HG03175 (cell line): ENCODE data around the gene MTHFSD.

Experiments
- ATAC-seq: cut with Tn5 transposase; IDR thresholded peaks from one replicate; pipeline ENCODE4 v1.9.1; 2021; ENCODE audit warnings: mild to moderate bottlenecking, moderate library complexity; ENCODE audit not compliant: unreplicated experiment

MTHFSD gene

DNA sequence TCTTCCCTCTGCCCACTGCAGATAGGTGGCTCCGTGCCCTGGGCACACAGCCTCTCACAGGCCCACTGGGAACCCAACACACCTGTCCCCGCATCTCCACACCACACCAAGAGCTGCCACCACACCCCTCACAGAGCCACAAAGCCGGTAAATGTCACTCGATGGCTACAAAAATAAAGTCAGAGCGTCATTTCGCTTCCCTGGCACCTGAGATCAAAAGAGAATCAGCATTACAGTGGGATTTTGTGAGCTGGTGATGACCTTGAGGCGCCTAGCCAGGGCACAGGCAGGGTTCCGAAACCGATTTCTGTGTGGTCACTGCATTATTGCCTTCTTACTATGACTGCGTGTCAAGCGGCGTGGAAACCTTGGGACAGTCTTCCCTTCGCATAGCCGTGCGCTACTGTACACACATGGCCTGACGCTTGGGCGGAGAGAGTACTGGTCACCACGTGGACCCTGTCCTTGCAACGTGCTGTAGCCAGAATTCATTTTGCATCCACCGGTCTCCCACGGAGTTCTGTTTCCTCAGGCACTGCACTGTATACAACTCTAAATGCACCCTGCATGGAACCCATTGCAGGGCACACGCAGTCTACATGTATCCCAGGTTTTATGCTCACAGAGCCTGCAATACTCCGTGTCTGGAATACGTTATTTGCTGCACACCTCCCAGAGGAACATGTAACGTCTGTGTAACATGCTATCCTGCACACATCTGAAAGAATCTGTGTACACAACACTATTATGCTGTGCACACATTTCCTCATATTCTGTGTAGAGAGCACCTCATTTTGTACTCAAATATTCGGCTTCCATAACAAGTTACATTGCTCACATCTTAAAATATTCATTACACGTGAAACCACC is 50.5 kb downstream of the MTHFSD start:
- no peak for ATAC-seq

DNA sequence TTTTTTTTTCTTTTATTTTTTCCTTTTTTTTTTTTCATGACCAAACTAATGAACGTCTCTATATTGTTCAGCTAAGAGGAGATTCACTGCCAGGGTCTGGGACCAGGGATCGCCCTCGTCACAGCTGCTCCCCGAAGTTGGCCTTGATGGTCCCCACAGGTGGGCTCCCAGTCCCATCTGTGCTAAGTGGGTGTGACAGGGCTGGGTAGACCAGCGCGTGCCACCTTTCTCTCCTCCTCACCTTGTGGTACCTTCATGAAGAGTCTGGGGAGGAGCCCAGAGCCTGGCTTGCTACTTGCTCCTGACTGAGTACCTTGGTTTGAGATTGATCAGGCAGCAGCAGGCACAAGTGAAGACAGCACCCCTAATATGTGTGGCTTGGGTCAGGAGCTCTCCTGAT is 51.2 kb downstream of the MTHFSD start:
- no peak for ATAC-seq

DNA sequence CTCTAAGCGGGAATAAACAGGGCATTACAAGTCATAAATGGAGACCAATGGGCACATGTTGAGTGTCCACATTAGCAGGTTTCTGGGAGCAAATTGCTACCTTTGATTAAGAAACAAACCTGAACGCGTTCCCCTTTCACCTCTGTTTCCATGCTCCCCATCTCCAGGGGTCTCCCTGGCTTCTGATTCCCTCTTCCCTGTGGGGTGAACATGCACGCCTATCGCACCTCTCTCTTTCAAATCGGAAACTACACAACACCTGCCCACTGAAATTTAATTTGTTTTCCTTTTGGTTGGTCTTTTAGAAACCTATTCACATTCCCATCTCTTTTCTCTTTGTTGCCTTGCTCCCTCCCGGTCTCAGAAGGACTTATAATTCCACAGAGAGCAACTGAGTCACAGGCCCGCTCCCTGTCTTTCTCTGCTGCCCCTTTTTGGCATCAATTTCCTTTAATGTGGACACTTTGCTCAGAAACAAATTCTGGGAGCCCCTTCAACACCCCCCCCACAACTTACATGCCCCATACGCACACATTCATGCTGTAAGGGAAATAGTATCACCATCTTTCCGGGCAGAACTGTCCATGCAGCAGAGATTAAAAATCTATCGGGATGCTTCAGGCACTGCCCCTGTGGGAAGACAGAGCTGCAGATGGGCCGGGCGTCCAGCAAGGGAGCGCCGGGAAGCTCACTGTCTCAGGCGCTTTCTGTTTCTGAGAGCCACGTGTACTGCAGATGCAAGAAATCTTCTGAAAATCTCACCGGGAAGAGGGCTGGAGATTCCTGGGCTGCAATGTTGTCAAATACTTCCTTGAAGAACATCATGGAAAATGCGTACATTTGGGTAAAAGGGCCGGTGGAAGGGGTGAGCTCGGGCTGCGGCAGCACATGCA is 51.9 kb downstream of the MTHFSD start:
- no peak for ATAC-seq

DNA sequence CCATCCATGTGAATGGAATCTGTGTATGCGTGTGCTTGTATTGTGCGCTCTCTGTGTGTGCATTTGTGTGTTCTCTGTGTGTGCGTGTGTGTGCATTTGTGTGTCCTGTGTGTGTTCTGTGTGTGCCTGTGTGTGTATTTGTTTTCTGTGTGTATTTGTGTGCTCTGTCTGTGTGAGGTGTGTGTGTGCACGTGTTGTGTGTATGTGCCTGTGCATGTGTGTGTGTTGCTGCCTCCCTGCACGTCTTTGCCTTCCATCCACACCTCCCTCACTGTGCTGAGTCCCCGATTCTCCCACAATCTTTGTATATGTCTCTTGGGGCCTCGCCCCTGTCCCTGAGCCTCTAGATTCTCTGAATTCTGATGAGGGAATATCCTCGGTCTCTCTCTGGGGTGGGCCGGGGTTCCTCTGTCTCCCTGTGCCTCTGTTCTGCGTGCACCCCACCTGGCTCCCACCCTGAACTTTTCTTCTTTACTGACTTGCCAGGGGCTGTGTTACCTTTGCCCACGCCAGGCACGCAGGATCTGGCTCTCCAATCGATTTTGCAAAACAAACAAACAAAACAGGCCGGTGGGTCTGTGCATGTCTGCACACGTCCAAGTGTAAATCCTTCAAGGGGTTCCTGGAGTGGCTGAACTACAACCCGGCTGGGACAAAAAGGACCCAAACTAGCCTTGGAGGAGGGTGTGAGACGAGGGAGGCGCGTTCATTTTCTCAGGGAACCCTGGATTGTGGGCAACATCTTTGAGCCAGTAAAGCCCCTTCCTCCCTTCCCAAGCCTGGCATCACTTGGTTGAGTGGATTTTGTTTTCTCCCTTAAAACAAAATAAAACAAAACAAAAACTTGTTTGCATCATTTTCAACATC is 52.8 kb downstream of the MTHFSD start:
- ATAC-seq: no peak

DNA sequence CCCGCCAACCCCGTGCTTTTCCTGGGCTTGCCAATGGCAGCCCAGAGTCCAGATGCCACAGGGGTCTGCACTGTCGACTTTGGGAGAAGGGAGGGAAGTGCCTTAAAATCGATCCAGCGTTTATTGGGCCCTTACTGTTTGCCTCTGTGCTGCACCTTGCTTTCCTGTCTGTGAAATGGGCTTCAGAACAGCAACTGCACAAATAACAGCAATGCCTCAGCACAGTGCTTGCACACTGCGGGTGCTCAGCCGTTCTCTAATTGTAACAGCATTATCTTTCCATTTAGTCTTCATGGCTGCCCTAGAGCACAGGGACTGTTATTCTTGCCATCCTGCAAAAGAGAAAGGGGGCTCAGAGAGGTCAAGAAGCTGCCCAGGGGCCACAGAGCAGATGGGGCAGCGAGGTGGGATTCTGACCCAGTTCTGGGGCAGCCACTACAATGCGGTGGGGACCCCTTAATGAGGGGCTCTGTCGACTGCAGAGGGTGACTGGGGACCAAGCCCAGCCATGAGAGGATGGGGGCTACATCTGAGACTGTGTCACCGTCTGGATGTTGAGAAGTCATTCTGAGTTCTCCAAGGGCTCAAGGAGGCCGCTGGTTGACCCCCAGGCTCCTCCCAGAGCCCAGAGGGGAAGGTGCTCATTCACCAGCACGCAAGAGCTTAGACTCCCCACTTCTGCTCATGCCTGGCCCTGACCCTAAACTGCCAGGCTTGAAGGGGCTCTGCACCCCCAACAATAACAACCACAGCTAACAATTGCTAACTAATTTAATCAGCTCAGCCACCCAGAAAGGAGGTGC is 54.1 kb downstream of the MTHFSD start:
- no peak for ATAC-seq

DNA sequence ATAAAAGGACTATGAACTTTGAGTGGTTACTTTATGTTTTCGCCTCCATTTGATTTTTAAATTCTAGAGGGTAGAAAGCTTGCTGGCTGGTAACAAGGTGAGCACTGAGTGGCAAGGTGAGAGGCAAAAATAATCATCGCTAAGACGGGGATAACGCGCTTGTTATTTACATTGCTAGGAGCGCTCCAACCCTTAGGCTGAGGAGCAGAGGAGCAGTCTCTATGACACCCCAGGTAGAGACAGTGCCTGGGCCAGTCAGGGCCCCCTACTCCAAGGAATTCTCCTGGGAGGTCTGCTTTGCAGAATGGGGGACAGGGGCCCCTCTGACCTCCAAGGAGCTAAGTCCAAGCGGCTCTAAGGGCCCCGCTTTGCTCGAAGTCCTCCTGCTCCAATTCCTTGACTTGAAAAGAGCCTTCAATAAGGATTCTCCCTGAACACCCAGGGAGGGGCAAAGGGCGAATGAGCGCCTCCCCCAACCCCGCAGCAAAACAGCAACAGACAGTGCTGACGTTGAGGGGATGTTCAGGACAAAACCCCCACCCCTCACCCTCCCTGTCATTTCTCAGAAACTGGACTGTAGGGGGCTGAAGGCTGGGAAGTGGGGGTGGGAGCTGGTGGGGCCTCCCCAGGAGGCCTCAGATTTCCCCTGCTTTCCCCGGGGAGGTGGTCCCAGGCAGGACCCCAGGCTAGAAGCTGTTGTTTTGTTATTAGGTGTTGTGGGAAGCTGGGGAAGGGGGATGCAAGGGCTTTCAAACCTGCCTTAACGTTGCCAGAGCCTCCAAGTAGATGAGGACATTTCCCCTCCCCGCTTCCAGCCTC is 54.9 kb downstream of the MTHFSD start:
- no peak for ATAC-seq

DNA sequence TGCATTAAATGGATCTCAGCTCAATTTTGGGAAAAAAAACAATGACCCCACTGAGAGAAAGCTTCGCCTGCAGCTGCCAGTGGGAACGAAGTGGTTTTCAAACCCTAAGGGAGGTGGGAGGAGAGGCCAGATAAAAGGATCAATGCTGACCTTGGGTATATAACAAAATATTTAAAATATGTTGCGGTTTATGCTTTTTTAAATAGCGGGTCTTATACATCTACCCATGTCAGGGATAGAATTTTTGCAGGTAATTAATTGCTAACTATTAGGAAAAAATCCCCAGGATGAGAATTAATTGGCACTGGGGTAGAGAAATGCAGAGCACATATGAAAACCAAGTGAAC is 55.6 kb downstream of the MTHFSD start:
- no peak for ATAC-seq

DNA sequence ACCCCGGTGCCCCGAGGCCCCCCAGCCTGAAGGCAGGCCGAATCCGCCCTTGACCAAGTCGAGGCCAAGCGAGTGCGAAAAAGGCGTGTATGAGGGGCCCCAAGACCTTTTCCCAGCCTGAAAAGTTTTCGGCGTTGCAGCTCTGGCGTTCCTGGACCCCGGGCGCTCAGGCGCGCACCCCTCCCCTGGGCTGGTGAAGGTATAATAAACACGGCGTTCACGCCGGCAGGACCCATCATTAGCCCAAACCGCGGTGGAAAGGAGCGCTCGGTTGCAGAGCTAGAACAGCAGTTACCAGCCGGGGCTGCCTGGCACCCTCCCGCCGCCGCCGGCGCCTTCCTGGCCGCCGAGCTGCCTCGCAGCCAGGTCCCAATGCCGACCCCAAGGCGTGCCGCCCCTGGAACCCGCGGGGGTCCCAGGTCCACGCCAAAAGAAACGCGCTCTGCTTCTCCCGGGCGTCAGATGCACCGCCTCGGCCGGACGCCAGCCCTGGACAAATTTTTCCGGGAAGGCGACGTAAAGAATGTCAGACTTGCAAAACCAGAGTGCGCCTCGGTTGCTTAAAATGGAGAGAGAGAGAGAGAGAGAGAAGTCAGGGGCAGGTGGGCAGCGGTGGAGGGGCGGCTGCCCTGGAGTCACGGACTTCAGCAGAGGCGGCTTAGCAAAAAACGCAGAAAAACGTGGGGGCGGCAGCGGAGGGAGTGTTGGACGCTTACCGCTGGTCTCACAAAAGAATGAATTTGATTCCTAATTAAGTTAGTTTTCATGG is 56.2 kb downstream of the MTHFSD start:
- ATAC-seq: no peak

DNA sequence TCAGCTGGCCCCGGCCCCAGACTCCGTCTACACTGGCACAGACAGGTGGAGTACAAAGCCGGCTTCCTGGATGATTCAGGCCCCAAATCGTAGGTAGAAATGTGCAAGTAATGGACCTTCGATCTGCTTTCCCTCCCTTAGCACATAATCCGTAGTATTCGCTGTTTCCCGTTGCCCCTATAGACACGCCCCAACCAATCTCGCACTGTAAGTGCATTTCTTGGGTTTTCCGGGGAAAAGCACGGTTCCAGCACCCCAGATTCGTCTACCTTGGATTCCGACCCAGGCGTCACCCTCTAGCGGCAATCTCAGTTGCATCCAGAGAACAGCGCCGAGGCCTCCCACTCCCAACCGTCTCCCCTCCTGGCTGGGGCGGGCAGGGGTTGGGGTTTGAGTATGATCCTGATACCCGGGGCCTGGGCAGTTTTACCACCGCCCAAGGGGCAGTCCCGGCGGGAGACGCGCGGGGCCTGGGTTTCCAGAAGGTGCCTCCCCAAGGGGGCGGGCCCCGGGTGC is 56.8 kb downstream of the MTHFSD start:
- ATAC-seq: no peak

DNA sequence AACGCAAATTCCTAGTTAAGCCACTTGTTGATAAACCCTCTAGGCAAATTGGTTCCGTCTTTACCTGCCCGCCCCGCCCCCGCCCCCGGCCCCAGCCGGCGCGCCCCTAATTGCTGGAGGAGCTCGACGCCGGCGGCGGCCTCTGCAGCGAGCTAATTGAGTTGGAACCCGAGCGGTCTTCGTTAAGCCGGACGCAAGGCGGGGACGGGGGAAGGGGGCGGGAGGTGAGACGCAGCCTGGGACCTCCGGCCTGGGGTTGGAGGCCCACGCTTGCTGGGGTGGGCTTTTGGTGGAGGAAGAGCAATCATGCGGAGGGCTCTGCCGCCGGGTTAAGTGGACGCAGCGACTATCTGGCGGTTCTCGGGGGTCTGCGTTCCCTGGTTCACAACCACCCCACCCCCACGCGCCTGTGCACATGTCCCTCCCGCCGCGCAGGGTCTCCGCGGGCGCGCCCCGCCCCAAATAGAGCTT is 57.4 kb downstream of the MTHFSD start:
- ATAC-seq: no peak

DNA sequence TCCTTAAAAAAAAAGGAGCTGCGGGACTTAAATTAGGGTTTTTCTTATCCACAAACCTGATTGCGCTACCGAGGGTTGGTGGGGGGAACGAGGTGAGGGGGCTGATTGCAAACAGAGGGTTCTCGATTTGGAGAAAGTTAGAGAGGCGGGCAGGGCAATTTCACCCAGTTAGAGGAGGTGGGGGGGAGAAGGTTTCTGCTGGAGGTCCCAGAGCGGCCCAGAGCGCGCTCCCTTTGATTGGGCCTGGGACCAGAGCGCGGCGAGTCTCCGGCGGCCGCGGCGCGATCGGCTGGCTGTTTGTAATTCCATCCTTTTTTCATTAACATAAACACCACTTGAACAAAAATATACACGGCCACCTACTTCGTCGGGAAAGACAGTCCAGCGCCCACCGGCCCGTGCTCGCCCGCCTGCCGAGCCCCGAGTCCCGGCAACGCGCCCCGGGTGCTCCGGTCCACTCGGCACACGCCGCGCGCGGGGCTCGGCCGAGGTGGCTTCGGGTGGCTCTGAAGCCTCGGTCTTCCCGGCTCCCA is 58.0 kb downstream of the MTHFSD start:
- no peak for ATAC-seq

DNA sequence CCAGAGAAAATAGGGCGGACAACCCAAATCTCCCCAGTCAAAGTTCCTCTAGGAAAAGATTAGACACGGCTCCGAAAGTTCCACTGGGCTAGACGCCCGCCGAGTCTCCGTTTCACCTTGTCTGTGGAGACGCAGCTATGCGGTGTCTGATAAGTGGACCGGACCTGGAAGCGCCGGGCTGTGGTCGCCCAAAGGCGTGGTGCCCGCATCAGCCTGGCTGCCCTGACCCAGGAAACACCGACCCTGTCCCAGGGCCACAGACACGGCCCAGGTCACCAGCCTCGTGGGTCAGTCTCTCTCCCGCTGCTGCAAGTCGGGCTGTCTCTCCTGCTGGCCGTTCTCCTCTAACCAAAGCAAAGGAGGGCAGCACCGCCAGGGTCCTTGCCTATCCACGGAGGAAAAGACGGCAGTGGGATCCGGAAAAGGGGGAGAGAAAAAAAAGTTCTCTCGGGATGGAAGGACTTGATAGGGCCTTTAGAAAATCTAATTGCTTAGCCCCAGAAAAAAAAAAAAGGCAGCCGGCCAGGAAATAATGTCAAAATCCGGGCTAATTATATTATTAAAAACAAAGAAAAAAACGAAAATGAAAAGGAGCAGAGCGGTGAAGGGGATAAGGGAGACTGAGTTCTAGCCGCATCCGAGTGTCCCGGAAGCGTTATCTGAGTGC is 58.6 kb downstream of the MTHFSD start:
- no peak for ATAC-seq

DNA sequence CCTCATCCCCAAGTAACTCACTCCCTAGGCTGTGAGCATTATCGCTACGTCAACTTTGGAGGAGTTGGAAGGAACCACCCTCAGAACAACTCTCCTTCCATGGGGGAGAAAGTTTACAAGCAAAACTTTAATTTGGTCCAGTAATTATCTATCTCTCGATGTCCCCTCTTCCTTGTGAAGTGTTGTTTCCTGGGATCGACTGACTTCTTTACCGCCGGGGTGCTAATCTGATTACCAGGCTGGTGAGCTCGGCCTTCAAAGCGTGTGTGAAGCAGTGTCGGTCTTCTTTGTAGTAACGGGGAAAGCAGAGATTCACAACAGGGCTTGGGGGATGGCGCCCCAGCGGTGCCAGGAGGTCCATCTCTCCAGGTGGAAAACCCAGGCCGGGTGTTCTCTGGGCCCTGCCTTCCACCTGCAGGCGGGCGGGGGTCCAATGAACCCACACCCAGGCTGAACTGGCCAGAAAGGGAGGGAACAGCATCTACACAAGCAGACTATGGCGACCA is 59.2 kb downstream of the MTHFSD start:
- no peak for ATAC-seq

DNA sequence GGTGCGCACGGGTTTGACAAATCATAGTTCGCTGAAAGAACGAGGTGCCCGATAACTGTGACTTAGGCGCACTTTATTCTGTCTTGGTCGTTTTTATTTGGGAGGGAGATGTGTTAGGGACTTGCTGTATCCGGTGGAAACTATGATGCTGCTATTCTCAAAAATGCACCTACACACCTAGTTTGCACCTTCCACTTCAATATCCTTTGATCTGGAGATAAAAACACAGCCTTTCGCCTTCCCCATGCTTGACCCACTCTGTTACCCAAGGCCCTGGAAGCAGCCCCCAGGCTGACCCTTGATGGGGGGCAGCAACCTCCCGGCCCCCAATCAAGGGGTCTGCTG is 59.7 kb downstream of the MTHFSD start:
- no peak for ATAC-seq

DNA sequence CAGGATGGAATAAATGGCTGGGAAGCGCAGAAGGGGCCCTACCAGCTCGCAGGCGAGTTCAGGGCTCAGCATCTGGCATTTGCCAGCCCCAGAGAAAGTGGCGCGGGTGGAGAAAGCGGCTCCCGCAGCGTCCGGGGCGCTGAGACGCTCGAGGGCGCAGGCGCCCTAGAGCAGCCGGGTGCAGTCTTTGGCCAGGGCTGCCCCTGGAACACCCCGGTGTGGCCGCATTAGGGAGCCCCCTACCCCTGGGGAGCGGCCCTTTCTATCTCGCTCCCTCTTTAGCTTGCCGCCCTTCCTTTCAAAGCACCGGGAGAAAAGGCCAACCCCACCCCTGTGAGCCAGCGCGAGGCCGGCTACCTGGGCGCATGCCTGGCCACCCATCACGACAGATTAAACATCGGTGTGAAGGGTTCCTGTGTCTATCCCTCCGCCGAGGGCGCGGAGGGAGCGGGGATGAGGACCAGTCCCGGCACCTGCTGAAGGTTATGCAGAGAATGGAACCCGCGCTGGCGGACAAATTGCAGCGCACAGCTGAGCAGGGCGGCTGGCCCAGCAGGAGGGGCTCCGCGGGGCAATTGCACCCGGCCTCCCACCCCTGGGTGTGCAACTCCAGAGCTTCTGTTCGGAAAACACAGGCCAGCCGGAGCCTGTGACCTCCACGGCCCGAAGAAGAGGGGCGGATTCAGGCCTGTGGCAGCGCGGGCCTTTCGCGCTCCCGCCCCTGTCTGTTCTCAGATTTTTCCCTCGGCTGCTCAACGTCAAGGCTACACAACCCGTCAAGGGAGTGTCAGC is 60.3 kb downstream of the MTHFSD start:
- ATAC-seq: no peak

DNA sequence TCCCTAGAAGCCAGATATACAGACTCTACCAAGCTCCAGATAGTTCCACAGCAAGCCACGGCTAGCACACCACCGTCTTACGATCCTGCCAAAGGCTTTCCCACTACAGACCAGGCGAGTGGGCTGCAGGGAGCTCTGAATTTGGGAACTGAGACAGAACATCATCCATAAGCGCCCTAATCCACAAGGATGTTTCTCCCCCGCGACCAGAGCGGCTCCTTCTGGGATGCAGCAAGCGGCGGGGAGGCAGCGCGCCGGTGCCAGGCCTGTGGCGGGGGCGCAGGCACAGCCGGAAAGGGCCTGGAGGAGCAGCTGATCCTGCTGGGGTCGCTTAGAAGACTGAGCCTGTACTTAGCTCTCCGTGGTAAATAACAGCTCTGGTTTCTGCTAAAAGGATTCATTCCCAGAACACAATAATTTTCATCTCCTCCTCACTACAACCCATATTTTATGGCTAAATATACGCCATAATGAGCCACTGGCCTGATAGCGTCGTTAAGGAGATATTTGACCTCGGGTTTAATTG is 60.9 kb downstream of the MTHFSD start:
- ATAC-seq: no peak
